Erythroblast (primary cell): ENCODE results near the gene RRAS2.

Source experiments
- DNase-seq, 2 experiments: peaks; one replicate each; lab custom pipeline; 2025; lab: John Stamatoyannopoulos, UW
- GATA1 ChIP-seq: IDR thresholded peaks from 2 replicates; pipeline ENCODE4 v1.6.1; 2011; ENCODE audit warnings: low read depth, mild to moderate bottlenecking, control low read depth, low read length, moderate library complexity
- POLR2A ChIP-seq: IDR thresholded peaks from 2 replicates; pipeline ENCODE4 v1.6.1; 2011; ENCODE audit warnings: mild to moderate bottlenecking, low read length

The RRAS2 gene

GRCh38 chr11:14339356-14339755 is 19.6 kb downstream of the RRAS2 start:
- no peak for DNase-seq
- TF ChIP-seq POLR2A, result no peak
- TF ChIP-seq GATA1, result no peak

DNA sequence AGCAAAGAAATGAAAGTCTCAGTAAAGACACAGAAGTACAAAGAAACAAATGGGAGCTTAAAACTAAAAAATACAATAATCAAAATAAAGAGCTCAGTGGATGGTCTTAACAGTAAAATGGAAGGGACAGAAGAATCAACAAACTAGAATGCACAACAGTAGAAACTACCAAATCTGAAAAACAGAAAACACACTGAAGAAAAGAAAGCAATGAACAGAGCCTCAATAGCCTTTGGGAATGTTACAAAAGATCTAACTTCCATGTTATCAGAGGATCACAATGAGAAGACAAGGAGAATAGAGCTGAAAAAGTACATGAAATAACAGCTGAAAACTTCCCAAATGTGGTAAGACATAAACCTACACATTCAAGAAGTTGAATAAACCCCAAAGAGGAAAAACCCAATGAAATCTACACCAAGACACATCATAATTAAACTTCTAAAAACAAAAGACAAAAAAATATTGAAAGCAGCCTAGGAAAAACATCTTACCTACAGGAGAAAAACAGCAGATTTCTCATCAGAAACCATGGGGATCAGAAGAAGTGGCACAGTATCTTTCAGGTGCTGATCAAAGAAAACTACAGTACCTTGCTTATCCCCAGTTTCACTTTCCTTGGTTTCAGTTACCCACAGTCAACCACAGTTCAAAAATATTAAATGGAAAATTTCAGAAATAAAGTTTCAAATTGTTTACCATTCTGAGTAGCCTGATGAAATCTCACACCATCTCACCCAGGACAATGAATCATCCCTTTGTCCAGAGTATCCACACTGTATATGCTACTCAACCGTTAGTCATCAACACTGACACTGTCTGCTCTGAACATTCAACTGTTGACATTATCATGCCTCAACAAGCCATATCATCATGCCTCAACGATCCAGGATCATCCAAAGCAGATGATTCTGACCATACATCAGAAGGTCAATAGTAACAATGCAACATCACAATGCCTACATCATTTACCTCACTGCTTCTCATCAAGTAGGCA is 22.2 kb downstream of the RRAS2 start:
- no peak for DNase-seq
- TF ChIP-seq POLR2A (no peak), GATA1 (no peak)

GRCh38 chr11:14335712-14336111 is 23.3 kb downstream of the RRAS2 start:
- no peak for TF ChIP-seq POLR2A
- no peak for DNase-seq

GRCh38 chr11:14334893-14335292 is 24.1 kb downstream of the RRAS2 start:
- no peak for DNase-seq
- TF ChIP-seq POLR2A (no peak), GATA1 (no peak)

GRCh38 chr11:14334192-14334591 is 24.8 kb downstream of the RRAS2 start:
- DNase-seq, result no peak
- no peak for TF ChIP-seq POLR2A
- TF ChIP-seq GATA1, result no peak

GRCh38 chr11:14331476-14332136 is 27.4 kb downstream of the RRAS2 start:
- no peak for DNase-seq
- TF ChIP-seq GATA1 (no peak), POLR2A (no peak)

GRCh38 chr11:14330881-14331280 is 28.1 kb downstream of the RRAS2 start:
- DNase-seq, result no peak

DNA sequence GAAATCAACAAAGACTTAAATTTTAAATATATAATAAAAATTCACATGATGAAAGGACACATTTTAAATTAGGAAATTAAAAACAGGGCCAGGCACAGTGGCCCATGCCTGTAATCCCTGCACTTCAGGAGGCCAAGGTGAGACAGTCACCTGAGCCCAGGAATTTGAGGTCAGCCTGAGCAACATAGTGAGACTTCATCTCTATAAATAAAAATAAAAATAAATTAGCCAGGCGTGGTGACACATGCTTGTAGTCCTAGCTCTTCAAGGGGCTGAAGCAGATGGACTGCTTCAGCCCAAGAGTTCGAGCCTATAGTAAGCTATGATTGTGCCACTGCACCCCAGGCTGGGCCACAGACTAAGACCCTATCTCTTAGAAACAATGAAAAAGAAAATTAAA is 29.3 kb downstream of the RRAS2 start:
- DNase-seq, result no peak
- TF ChIP-seq GATA1 (no peak), POLR2A (no peak)

More at GRCh38 chr11:14330881-14331280, 28.1 kb downstream of the RRAS2 start:
- no peak for TF ChIP-seq POLR2A
- TF ChIP-seq GATA1, result no peak

DNA sequence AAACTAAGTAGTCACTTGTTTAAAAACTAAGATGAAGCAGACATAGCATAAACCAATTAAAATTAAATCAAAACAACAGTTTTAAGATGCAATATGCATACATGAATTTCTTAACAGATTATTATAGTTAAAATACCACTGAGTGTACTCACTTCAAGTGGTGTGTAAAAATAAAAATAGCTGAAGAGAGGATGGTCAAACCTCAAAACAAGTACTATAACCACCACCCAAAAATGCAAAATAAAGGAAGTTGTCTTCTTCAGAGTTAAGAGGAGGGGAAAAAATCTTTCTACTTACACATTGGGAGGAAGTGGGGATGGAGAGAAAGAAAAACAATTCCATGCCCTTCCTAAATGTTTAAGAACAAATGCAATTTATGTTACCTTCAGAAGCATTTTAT is 31.9 kb downstream of the RRAS2 start:
- no peak for TF ChIP-seq GATA1
- no peak for DNase-seq

GRCh38 chr11:14323118-14323676 is 35.8 kb downstream of the RRAS2 start:
- DNase-seq, result no peak
- TF ChIP-seq GATA1 (no peak), POLR2A (no peak)

GRCh38 chr11:14322510-14322909 is 36.5 kb downstream of the RRAS2 start:
- no peak for DNase-seq
- TF ChIP-seq GATA1 (no peak), POLR2A (no peak)

DNA sequence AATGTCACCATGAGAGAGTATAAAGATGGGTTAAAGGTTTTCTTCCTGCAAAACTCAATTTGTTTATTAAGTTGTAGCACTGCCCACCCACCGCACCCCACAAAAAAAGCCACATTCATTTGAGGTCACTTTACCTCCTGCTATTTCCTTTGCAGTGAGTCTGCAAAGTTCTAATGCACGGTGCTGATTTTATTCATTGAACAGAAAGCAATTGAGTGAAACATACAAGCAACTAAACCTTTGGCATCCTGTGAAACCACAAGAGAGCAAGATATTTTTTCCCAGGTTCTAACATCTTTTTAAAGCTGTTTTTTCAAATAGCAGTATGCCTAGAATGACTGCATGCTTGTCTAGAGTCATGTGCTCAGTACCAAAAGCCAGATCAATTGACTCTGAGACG is 39.0 kb downstream of the RRAS2 start:
- no peak for TF ChIP-seq POLR2A
- TF ChIP-seq GATA1, result no peak
- DNase-seq, result no peak

- TF ChIP-seq GATA1 (no peak), POLR2A (no peak)
- no peak for DNase-seq
These were observed 40.4 kb downstream of the RRAS2 start for GRCh38 chr11:14318581-14318981.

- no peak for DNase-seq
- TF ChIP-seq POLR2A (no peak), GATA1 (no peak)
These were observed 41.2 kb downstream of the RRAS2 start for GRCh38 chr11:14317659-14318325.
